Activated effector memory CD4-positive, alpha-beta T cell treated with anti-CD3 and anti-CD28 coated beads, Interleukin-2, amount 50 U/mL, for 16 hours (primary cell): ENCODE data around the gene LRRC71.

Experiments used
- DNase-seq: peaks from one replicate; pipeline ENCODE4 v3.0.0-alpha.2; 2020

LRRC71 gene

GRCh38 chr1:156920233-156921052 lies at the start of gene LRRC71:
TSS of gene LRRC71 (plus strand) at chr1:156920632. CDS start at chr1:156920804, 172 bp downstream.
- DNase-seq = peak; percentile 82

GRCh38 chr1:156873659-156874058 lies 46.8 kb upstream of the LRRC71 start:
- no peak for DNase-seq

GRCh38 chr1:156874142-156874541 lies 46.3 kb upstream of the LRRC71 start:
- no peak for DNase-seq

GRCh38 chr1:156874572-156875340 lies 45.7 kb upstream of the LRRC71 start:
- DNase-seq = no peak

GRCh38 chr1:156875341-156875615 lies 45.2 kb upstream of the LRRC71 start:
- no peak for DNase-seq

GRCh38 chr1:156876281-156876680 lies 44.2 kb upstream of the LRRC71 start:
- DNase-seq = no peak

GRCh38 chr1:156877433-156878170 lies 42.8 kb upstream of the LRRC71 start:
- no peak for DNase-seq

- no peak for DNase-seq
Measured at GRCh38 chr1:156879876-156880275, 40.6 kb upstream of the LRRC71 start.

GRCh38 chr1:156880473-156880872 lies 40.0 kb upstream of the LRRC71 start:
- no peak for DNase-seq

- DNase-seq = no peak
Measured at GRCh38 chr1:156881101-156881500, 39.3 kb upstream of the LRRC71 start.

GRCh38 chr1:156881663-156882062 lies 38.8 kb upstream of the LRRC71 start:
- DNase-seq = no peak

- DNase-seq = no peak
Measured at GRCh38 chr1:156882543-156882942, 37.9 kb upstream of the LRRC71 start.

- no peak for DNase-seq
Measured at GRCh38 chr1:156883919-156884318, 36.5 kb upstream of the LRRC71 start.

- DNase-seq = no peak
Measured at GRCh38 chr1:156884560-156885184, 35.8 kb upstream of the LRRC71 start.

GRCh38 chr1:156885314-156885713 lies 35.1 kb upstream of the LRRC71 start:
- DNase-seq = no peak

GRCh38 chr1:156885880-156886355 lies 34.5 kb upstream of the LRRC71 start:
- no peak for DNase-seq

GRCh38 chr1:156886583-156887281 lies 33.7 kb upstream of the LRRC71 start:
- no peak for DNase-seq

GRCh38 chr1:156887317-156887716 lies 33.1 kb upstream of the LRRC71 start:
- no peak for DNase-seq

GRCh38 chr1:156887734-156888133 lies 32.7 kb upstream of the LRRC71 start:
- DNase-seq = no peak

- peak; percentile 83 for DNase-seq
Measured at GRCh38 chr1:156889802-156890580, 30.4 kb upstream of the LRRC71 start.
